CD4-positive, alpha-beta T cell treated with Interleukin-21 for 1 hour (primary cell): ENCODE measurements around the gene ARHGEF35.
A peak's percentile ranks its signal among the peaks of the same experiment; 100 is the strongest.
"Not testable (repeated sequence)": the region's sequence is repeated elsewhere in the genome, so short reads cannot be mapped to it uniquely, and the experiment has no call there.

Experiments
- DNase-seq: peaks from one replicate; pipeline ENCODE4 v3.0.0-alpha.2; 2020

The ARHGEF35 gene

GRCh38 chr7:144195212-144195872 lies at the start of gene ARHGEF35:
Gene ARHGEF35, minus strand, starts transcription at chr7:144195833. Its CDS starts 7,450 bp downstream, at chr7:144188383.
- peak; percentile 24 for DNase-seq

GRCh38 chr7:144245372-144245771 lies 49.7 kb upstream of the ARHGEF35 start:
- not testable (repeated sequence) for DNase-seq

GRCh38 chr7:144239365-144239764 lies 43.7 kb upstream of the ARHGEF35 start, which contains the start of gene OR2A42:
Gene OR2A42, minus strand, starts transcription at chr7:144239605. Its CDS starts 6,762 bp downstream, at chr7:144232843.
- DNase-seq = not testable (repeated sequence)

GRCh38 chr7:144238530-144239082 lies 43.0 kb upstream of the ARHGEF35 start:
- not testable (repeated sequence) for DNase-seq

GRCh38 chr7:144233039-144233438 lies 37.4 kb upstream of the ARHGEF35 start:
- DNase-seq = not testable (repeated sequence)

GRCh38 chr7:144231027-144231426 lies 35.4 kb upstream of the ARHGEF35 start:
- not testable (repeated sequence) for DNase-seq

GRCh38 chr7:144228810-144229209 lies 33.2 kb upstream of the ARHGEF35 start:
- DNase-seq = not testable (repeated sequence)

GRCh38 chr7:144226866-144227265 lies 31.2 kb upstream of the ARHGEF35 start:
- not testable (repeated sequence) for DNase-seq

- not testable (repeated sequence) for DNase-seq
Observed at GRCh38 chr7:144223675-144224074, 28.0 kb upstream of the ARHGEF35 start.

- not testable (repeated sequence) for DNase-seq
Observed at GRCh38 chr7:144220531-144220930, 24.9 kb upstream of the ARHGEF35 start.

- not testable (repeated sequence) for DNase-seq
Observed at GRCh38 chr7:144219149-144219548, 23.5 kb upstream of the ARHGEF35 start.

- not testable (repeated sequence) for DNase-seq
Observed at GRCh38 chr7:144218581-144218980, 22.9 kb upstream of the ARHGEF35 start.

- not testable (repeated sequence) for DNase-seq
Observed at GRCh38 chr7:144217200-144217599, 21.6 kb upstream of the ARHGEF35 start.

GRCh38 chr7:144205306-144205705 lies 9.7 kb upstream of the ARHGEF35 start:
- DNase-seq = not testable (repeated sequence)

GRCh38 chr7:144203086-144203485 lies 7.5 kb upstream of the ARHGEF35 start:
- DNase-seq = not testable (repeated sequence)

- not testable (repeated sequence) for DNase-seq
Observed at GRCh38 chr7:144201978-144202377, 6.3 kb upstream of the ARHGEF35 start.

GRCh38 chr7:144198934-144199333 lies 3.3 kb upstream of the ARHGEF35 start:
- DNase-seq = not testable (repeated sequence)

GRCh38 chr7:144194453-144194852 lies 1.2 kb downstream of the ARHGEF35 start:
- not testable (repeated sequence) for DNase-seq

GRCh38 chr7:144193782-144194181 lies 1.9 kb downstream of the ARHGEF35 start:
- not testable (repeated sequence) for DNase-seq

- DNase-seq = not testable (repeated sequence)
Observed at GRCh38 chr7:144188578-144189171, 7.0 kb downstream of the ARHGEF35 start.

GRCh38 chr7:144187848-144188247 lies 7.8 kb downstream of the ARHGEF35 start:
- not testable (repeated sequence) for DNase-seq

- DNase-seq = not testable (repeated sequence)
Observed at GRCh38 chr7:144183166-144183565, 12.5 kb downstream of the ARHGEF35 start, which contains the start of gene CTAGE4. Gene CTAGE4, plus strand, starts transcription at chr7:144183466. Its CDS starts 38 bp downstream, at chr7:144183504.

- not testable (repeated sequence) for DNase-seq
Observed at GRCh38 chr7:144179165-144179479, 16.5 kb downstream of the ARHGEF35 start.
